Neural crest cell (in vitro differentiated cells): Measurements from ENCODE around the gene ANKRD35. TPM values are rescaled to one million over a fixed set of nuclear protein-coding genes. Genes with fewer than 3 reads are reported as not detected.
"Not testable (repeated sequence)": the region's sequence is repeated elsewhere in the genome, so short reads cannot be mapped to it uniquely, and the experiment has no call there.

Experiments used
- DNase-seq: peaks from one replicate; pipeline ENCODE4 v3.0.0; 2021; ENCODE audit warnings: low read depth, mixed read lengths, low spot score
- H3K27ac Mint-ChIP-seq: one replicate; pipeline ENCODE4 v1.8.0; 2021; ENCODE audit warnings: mild to moderate bottlenecking, mixed read lengths; ENCODE audit not compliant: unreplicated experiment
- H3K27me3 Mint-ChIP-seq: 2 replicates; pipeline ENCODE4 v1.8.0; 2021; ENCODE audit warnings: low read depth, mild to moderate bottlenecking, mixed read lengths
- H3K36me3 Mint-ChIP-seq: 2 replicates; pipeline ENCODE4 v1.8.0; 2021; ENCODE audit warnings: low read depth, mild to moderate bottlenecking, mixed read lengths
- H3K4me1 Mint-ChIP-seq: 2 replicates; pipeline ENCODE4 v1.8.0; 2021; ENCODE audit warnings: mixed read lengths
- H3K4me3 Mint-ChIP-seq: one replicate; pipeline ENCODE4 v1.8.0; 2021; ENCODE audit warnings: mild to moderate bottlenecking, mixed read lengths
- H3K9me3 Mint-ChIP-seq: 2 replicates; pipeline ENCODE4 v1.8.0; 2021; ENCODE audit warnings: mixed read lengths
- CTCF ChIP-seq: fragments of 200-600 bp; sonication (generic); conservative IDR thresholded peaks from 2 replicates; pipeline ENCODE4 v1.5.0; 2021; ENCODE audit warnings: antibody characterized with exemption, mild to moderate bottlenecking
- microRNA-seq: library from miRNA; unstranded; fragments of <30 nt; microRNA quantifications from one replicate; pipeline ENCODE4, GENCODE V29; 2020
- total RNA-seq: library from RNA; stranded (reverse); gene quantifications from 2 replicates; pipeline ENCODE4 v1.2.1, GENCODE V29; 2021

The ANKRD35 gene
- total RNA-seq, 1 donor from 2014 or later, result 0.07 TPM

- H3K4me1 Mint-ChIP-seq, result peaks cover 21% of the 10 kb centered on the region
- DNase-seq, result peak; percentile 79
- H3K9me3 Mint-ChIP-seq, result no peaks in the 10 kb centered on the region
- H3K36me3 Mint-ChIP-seq, result peaks cover 14% of the 10 kb centered on the region
- H3K27me3 Mint-ChIP-seq, result no peaks in the 10 kb centered on the region
- peak within 1 kb of the TSS; percentile 100 for H3K27ac Mint-ChIP-seq
- peak within 1 kb of the TSS; percentile 99 for H3K4me3 Mint-ChIP-seq
- no peak for TF ChIP-seq CTCF
Measured at GRCh38 chr1:145823565-145824498, 61.8 kb downstream of the ANKRD35 start, which contains the start of the genes POLR3C and RNF115. POLR3C (plus strand) TSS chr1:145824200; CDS start chr1:145825777, 1,577 bp downstream. RNF115 (minus strand) TSS chr1:145824095; CDS start chr1:145823873, 222 bp downstream.

GRCh38 chr1:145822779-145823331 lies 62.8 kb downstream of the ANKRD35 start:
- not testable (repeated sequence) for DNase-seq, H3K27me3 Mint-ChIP-seq, H3K36me3 Mint-ChIP-seq, H3K9me3 Mint-ChIP-seq, H3K27ac Mint-ChIP-seq, H3K4me3 Mint-ChIP-seq
- H3K4me1 Mint-ChIP-seq, result peaks cover 21% of the 10 kb centered on the region

GRCh38 chr1:145818095-145818494 lies 67.6 kb downstream of the ANKRD35 start:
- H3K9me3 Mint-ChIP-seq, H3K4me3 Mint-ChIP-seq, DNase-seq, H3K36me3 Mint-ChIP-seq, H3K27ac Mint-ChIP-seq, H3K4me1 Mint-ChIP-seq, H3K27me3 Mint-ChIP-seq: not testable (repeated sequence)

Small RNA genes lying within 50 kb of the gene (microRNA-seq; reads per million reads assigned to microRNA genes)
- gene MIR6736, result 1.8 reads per million

Other genes starting within 250 kb of the ANKRD35 start
- gene PDZK1, start 178.5 kb downstream of the ANKRD35 start, total RNA-seq, result 0.33 and 1.0 TPM in 2 replicates
- not detected in 2 replicates for gene CD160, start 166.4 kb downstream of the ANKRD35 start, total RNA-seq
- gene RNF115, start 61.8 kb downstream of the ANKRD35 start, total RNA-seq, result 12.5 and 13.4 TPM in 2 replicates
- gene POLR3C, start 61.7 kb downstream of the ANKRD35 start, total RNA-seq, result 38.4 and 38.5 TPM in 2 replicates
- 4.5 TPM in 2 replicates for gene NUDT17, start 40.2 kb downstream of the ANKRD35 start, total RNA-seq
- 35.1 and 38.7 TPM in 2 replicates for gene PIAS3, start 26.8 kb downstream of the ANKRD35 start, total RNA-seq
- gene ITGA10, start 24.2 kb upstream of the ANKRD35 start, total RNA-seq, result 0.55 and 1.0 TPM in 2 replicates
- gene PEX11B, start 32.9 kb upstream of the ANKRD35 start, total RNA-seq, result 18.7 and 22.1 TPM in 2 replicates
- gene RBM8A, start 41.6 kb upstream of the ANKRD35 start, total RNA-seq, result 273 and 285 TPM in 2 replicates
- gene LIX1L, start 72.2 kb upstream of the ANKRD35 start, total RNA-seq, result 36.0 and 37.5 TPM in 2 replicates
- gene ANKRD34A, start 78.7 kb upstream of the ANKRD35 start, total RNA-seq, result 0.49 and 1.2 TPM in 2 replicates
- gene POLR3GL, start 78.8 kb upstream of the ANKRD35 start, total RNA-seq, result 14.6 and 15.5 TPM in 2 replicates
- 83.5 and 90.8 TPM in 2 replicates for gene TXNIP, start 110.7 kb upstream of the ANKRD35 start, total RNA-seq
- gene HJV, start 135.9 kb upstream of the ANKRD35 start, total RNA-seq, result not detected in 2 replicates